Measurements from ENCODE around the gene TTC9.

Gene TTC9

GRCh38 chr14:70718383-70719118 is 76.8 kb downstream of the TTC9 start:
- DNase-seq, result no peak

- no peak for DNase-seq
Observed at GRCh38 chr14:70721542-70721941, 79.8 kb downstream of the TTC9 start.

GRCh38 chr14:70722418-70722817 is 80.7 kb downstream of the TTC9 start:
- no peak for DNase-seq

- no peak for DNase-seq
Observed at GRCh38 chr14:70723276-70723675, 81.6 kb downstream of the TTC9 start.

GRCh38 chr14:70724110-70724509 is 82.4 kb downstream of the TTC9 start:
- no peak for DNase-seq

GRCh38 chr14:70724944-70725343 is 83.2 kb downstream of the TTC9 start:
- DNase-seq, result no peak
